ENCODE data around the gene BBC3.

Gene BBC3

DNA sequence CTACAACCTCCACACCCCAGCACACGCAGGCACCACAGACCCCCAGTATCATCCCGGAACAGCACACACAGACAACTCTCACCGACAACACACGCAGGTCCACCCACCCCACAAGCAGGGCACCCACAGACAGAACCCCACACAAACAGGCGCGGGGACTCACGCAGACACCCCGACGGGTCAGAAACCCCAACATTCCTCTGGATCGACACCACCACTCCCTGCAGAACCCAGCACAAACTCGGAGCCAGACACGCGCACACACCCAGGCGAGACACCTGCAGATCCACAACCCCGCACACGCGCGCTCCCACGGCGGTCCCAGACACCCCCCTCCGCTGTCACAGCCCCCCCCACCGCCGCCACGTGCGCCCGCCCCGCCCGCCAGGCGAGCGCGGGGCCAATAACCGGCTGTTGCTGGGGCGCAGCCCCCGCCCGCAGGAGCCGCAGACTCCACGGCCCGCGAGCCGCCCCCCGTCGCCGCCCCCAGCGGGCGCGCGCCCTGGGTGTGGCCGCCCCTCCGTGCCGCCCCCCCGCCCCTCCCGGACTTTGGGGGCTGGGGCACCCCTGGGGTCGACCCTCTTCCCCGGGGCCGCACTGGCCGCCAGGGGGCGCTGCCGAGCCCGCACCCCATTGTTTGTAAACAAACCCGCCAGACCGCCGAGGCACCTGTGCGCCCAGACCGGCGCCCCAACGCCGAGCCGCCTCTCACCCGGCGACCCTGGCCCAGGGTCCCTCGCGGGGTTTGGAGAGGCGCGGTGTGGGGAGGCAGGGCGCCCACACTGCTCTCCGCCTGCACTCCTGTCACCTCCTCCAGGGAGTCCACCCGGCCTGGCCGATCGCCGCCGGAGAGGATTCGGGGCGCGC is 712 bp downstream of the BBC3 start:
- peak in 1 of 2 experiments; percentile 43 for DNase-seq

DNA sequence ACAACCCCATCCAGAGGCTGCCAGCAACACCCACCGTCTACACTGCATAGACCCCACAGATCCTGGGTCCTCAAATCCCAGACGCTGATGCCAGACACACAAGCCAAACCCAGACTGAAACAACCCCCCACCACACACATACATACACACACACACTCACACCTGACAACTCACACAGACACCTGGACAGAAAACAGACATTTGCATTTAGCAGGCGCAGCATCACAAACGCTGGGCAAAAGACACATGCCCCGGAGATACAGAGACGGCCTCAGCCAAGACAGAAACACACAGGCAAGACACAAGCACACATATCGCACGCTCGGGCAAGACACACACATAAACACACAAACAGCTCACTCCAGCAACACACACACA is 1.3 kb downstream of the BBC3 start:
- DNase-seq, result no peak

DNA sequence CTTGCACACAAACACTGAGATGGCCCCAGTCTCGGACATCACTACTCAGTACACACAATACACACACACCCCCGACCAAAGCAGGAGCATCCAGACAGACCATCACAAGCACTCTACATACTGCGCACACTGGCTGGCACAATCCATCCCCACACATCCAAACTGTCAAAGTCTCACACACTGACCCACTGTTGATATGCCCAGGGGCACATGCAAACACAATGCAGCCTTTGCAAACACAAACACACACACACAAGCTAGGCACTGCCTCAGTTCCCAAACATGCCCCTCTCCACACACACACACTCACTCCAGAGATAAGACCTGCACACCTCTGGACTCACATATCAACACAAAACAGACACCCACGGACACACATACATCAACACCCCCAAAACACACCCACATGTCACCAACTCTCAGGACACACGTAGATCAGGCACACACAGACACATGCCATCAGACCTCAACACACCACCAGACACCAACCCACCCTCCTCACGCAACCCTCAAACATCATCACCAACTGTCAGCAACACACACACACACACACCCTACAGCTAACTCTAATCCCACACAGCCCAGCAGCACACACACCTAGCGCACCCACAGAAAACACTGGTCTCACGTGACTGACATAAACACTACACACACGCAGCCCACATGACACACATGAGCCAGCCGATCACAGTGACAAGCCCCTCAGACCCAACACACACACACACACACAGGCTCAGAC is 1.9 kb downstream of the BBC3 start:
- no peak for DNase-seq

DNA sequence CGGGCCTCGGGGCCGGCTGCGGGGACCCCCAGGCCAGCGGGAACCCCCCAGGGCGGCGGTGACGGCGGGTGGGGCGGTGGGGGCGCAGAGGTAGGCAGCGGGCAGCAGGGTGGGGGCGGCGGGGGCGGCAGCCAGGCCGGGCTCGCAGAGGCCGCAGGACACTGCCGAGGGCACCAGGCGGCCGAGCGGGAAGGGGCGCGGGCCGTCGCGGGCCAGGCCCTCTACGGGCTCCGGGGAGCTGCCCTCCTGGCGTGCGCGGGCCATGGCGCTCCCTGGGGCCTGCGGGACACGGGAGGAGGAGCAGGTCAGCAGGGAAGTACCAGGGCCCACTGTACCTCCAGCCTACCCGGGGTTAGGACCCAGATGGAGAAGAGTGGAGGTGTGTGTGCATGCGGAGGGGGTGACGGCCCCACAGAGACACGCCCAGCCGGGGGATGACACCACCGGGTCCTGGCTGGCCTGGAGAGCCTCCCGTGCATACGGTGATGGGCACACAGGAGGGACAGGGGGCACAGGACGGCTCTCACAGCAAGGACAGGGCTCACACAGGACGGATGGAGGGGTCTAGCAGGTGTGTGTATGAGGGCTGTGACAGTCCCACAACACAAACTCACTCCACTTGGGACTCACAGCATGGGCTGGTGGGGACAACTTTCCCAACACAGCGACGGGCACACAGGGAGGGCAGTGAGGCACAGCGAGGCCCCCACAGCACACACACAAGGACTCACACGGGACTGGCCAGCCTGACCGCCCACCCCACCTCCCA is 2.6 kb downstream of the BBC3 start:
- no peak for DNase-seq

DNA sequence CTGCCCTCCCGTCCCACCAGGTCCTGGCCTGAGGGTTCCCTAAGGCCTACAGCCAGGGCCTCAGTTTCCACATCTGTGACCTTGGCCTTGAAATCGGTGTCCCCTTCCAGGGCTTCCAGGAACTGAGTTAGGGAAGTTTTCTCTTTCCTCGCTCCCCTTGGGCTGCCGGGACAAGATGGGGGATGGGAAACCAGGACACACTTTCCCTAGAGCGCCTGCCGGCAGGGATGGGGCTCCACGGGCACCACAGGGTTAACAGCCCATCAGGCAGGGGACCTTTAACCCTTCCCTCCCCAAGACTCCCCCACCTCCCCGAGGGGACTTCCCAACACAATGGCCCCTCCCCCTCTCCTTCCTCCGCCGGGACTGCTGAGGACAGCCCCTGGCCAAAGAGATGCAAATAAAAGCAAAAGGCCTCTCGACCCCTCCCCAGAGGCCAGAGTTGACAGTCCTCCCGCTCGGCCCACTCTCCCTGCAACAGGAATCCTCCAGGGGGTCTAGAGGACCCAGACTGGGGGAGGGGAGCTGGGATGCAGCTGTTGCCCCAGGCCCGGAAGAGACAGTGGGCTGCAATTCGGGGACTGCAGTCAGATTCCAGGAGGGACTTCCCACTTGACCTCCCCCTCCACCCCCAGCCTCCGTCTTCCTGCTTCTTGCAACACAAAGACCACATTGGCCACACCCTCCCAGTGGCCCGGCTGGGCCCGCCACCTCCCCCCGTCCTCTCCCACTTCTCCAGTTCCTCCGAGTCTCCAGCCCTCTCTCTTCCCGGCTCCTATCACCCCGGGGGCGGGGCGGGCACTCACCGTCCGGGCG is 3.4 kb downstream of the BBC3 start:
- peak in 1 of 2 experiments; percentile 37 for DNase-seq

DNA sequence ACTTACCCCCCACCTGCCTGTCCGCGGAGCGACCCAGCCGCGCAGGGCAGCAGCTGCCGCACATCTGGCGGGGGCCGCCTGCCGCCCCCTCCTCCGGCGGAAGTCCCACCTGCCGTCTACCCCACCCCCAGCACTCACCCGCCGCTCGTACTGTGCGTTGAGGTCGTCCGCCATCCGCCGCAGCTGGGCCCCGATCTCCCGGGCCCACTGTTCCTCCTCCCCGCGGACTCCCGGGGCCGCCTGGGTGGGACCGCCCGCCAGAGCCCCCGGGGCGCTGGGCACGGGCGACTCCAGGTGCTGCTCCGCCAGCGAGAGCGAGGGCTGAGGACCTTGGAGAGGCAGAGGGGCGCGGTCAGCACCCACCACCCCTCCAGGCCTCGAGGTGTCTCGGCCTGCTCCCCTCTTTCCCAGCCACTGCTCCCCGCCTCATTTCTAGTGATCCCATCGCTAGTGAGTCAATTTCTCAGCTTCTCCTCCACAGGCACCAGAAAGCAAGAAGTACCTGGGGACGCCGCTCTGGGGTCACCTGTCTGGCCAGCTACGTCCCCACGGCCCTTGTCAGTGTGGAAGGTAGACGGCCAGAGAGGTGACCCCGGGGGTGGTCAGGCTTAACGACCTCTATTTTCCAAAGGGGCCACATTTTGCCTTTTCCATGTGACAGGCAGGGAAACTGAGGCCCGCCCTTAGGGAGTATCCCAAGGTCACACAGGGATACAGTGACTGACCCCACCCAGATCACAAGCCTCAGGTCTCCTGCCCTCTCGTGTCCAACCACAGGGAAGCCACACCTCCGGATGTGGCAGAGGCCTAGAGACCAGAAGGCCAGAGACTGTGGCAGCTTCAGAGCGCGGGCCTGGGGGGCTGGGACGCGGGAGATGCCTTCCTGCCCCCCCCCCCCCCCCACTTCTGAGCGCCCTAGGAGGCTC is 4.3 kb downstream of the BBC3 start:
- no peak for DNase-seq

DNA sequence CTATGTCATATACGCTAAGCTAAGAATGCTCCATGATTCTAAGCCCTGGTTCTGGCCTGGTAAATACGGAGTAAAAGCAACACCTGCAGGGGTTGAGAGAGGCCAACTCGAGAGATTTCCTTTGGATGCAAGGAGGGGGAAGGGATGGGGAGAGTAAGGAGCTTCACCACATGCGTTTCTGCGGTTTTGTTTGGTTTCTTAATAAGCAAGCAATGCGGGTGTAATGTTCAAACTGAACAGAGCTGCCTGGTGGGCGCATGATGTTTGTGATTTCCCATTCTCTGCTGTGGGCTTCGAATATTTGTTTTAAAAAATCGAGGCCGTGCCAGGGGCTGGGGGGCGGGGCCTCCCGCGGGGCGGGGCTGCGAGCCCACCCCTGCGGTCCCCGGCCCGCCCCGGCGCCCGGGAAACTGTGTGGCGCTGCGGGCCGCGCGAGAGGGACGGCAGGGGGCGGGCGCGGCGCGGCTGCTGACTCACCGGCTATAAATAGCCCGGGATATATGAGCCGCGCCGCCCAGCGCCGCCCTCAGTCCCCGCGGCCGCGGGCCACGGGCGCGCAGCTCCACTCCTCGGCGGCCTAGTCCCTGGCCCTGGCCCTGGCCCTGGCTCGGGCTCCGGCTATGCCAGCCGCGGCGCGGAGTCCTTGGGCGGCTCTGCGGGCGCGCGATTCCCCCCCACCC is 5.1 kb downstream of the BBC3 start:
- DNase-seq, result peak; percentile 74 to 96

DNA sequence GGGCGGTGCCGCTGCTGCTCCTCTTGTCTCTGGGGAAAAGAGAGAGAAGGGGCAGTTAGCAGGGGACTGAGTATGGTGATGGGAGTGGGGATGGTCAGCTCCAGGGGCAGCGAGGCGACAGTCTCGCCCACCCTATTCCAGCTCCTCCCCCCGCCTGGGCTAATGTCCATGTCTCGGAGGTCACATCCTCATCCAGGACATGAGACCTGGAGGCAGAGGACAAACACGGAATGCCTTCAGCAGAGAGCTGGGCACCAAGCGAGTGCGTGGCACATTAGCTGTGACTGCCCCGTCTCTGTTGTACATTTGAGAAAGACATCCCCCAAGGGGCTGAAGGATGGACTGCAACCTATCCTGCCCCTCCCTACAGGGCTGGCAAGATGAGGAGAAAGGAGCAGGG is 9.1 kb downstream of the BBC3 start:
- no peak for DNase-seq

DNA sequence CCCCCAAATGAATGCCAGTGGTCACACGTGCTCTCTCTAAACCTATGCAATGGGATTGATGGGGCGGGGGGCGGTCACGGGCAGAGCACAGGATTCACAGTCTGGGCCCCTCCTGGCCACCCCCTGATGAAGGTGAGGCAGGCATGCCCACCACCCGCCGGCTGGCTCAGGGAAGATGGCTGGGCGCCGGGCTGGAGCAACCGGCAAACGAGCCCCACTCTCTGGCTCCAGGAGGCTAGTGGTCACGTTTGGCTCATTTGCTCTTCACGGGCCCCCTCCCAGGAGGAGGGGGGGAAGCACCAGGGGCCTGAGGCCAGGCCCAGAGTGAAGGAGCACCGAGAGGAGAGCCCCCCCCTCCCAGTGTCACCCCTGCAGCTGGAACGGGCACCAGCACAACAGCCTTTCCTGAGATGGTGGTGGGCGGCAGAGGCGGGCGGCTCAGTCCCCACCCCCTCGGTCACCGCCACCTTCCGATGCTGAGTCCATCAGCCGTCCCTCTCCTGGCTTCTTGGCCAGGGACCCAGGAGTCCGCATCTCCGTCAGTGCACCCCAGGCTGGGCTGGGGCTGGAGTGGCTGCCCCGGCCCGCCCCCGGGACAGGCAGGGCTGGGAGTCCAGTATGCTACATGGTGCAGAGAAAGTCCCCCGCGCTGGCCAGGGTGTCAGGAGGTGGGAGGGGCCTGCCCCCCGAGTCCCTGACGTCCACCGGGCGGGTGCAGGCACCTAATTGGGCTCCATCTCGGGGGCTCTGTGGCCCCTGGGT is 9.7 kb downstream of the BBC3 start:
- no peak for DNase-seq

DNA sequence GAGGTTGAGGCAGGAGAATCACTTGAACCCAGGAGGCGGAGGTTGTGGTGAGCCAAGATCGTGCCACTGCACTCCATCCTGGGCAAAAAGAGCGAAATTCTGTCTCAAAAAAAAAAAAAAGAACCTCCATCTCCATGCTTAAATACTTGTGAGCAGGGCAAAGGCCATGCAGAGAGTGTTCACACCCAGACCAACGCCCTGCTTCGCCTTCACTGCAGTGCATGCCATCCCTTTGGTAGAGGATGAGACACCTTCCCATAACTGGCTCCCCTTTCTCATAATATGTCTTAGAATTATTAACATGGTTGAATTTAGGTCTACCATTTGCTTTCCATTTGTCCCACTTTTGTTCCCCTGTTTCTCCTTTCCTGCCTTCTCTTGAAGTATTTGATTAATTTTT is 15.4 kb downstream of the BBC3 start:
- no peak for DNase-seq

DNA sequence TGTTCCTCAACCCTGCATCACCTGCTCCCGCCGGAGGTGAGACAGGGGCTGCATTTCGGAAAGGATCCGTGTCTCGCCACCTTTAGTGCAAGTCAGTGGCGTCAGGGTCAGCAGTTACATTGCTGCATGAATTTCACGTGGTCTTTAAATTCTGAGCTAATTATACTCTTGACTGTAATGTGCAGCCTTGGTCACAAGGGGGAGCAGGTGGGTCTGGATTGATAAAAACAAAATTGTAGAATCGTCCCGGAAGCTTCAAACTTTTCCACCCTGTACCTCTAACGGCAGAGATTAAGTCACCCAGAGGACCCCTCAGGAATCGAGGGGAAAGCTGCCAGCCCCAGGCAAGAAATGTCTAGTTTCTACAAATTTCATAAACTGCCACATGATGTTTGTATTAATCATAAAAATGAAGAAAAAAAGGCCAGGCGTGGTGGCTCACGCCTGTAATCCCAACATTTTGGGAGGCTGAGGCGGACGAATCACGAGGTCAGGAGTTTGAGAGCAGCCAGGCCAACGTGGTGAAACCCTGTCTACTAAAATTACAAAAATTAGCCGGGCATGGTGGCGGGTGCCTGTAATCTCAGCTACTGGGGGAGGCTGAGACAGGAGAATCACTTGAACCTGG is 20.2 kb downstream of the BBC3 start:
- peak; percentile 69 to 80 for DNase-seq

DNA sequence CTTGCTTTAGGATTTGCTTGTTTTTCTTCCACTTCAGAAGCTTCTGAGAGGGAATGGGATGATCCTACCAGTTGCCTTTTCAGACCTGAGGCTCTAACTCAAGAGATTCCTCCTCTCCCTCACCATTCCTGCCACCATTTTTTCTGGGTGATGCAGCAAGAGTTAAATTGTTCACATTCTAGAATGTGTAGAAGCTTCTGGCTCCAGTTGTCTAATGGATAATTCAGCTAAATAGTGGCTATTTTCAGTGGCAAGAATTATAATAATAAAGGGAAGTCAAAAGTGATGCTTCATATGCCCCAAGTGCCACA is 20.9 kb downstream of the BBC3 start:
- DNase-seq, result no peak

DNA sequence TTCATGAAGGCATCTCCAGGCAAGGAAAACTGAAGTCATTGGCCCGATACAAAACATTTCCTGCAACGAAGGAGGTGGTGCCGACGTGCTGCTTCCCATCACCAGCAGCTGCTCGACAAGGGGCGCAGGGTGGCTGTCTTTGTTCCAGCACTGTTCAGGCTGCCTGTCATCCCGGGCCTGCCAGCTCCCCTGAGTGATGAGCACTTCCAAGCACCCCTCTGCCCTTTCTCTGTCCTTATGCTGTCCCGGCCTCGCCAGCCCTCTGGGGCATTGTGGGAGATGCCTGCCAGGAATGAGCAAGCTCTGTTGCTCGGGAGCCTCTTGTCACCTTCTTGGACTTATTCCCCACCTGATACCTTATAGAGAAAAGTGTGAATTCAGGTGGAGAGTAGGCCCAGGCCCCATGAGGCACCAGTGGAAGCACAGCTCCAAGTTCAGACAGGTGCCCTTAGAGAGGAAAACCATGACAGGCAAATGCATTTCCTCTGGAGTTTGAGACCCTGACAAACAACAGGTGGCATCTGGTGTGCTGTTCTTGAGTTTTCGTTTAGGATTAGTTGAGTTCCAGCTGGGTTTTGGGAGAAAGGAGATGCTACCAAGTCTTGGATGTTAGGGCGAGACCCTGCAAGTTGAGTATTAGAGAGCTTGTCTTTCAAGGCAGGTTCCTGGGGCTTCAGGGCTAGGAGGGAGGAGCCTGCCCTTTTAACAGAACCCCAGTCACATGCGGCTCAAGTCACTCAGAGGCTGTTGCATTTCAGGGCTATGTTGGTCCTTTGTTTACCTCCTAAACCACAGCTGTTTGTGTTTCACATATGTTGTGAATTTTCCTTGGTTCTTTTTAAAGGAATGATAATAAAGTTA is 21.4 kb downstream of the BBC3 start:
- no peak for DNase-seq

DNA sequence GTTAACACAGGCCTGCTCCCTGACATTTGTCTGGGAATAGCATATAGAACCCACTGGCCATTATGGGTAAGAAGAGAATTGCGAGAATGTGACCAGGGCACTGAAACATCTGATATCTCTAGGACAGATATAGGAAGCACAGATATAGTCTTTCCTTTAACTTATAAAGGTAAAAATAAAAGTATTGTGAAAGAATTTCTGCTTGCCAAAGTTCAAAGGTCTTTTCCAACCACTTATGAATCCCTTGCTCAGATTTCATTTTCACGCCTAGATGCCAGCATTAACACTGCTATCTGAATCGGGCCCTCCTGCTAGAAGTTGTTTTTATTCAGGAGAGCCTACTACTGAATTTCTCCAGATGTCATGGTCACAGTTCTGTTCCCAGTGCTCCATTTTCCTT is 27.7 kb downstream of the BBC3 start:
- DNase-seq, result no peak

DNA sequence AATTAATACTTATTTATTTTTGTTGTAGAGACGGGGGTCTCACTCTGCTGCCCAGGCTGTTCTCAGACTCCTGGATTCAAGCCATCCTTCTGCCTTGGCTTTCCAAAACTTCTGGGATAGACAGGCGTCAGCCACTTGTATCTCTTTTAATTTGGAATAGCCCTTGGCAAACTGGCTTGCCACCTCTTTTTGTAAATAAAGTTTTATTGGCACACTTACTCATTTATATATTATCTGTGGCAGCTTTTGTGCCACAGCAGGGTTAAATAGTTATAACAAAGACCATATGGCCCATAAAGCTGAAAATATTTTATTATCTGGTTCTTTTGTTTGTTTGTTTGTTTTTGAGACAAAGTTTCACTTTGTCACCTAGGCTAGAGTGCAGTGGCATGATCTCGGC is 30.5 kb downstream of the BBC3 start:
- DNase-seq, result no peak

DNA sequence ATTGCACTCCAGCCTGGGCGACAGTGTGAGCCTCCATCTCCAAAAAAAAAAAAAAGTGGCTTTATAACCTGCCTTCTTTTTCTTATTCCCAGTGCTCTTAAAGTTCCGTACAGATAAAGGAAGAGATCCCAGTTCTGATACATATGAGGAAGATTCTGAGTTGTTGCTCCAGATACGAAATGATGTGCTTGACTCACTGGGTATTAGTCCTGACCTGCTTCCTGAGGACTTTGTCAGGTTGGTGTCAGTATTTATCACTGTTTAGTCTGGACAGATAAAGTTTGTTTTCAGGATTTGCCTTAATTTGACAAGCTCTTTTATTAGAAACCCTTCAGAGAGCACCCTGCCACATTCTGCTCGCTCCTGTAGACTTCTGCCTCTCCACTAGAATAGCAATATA is 33.9 kb downstream of the BBC3 start:
- no peak for DNase-seq

DNA sequence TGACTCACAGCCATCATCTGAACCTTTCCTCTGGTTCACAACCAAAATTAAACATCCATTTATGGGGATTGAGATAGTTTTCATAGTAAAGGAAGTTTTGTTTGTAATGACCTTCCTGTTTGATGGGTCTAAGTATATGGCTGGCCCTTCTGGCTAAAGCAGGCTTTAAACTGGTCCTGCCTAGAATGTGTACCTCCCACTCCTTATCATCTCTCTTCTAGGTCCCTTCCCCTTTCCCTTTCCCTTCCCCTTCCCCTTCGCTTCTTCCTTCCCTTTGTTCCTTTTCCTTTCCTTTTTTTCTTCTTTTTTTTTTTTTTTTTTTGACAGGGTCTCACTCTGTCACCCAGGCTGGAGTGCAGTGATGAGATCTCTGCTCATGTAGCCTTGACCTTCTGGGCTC is 35.6 kb downstream of the BBC3 start:
- DNase-seq, result no peak

DNA sequence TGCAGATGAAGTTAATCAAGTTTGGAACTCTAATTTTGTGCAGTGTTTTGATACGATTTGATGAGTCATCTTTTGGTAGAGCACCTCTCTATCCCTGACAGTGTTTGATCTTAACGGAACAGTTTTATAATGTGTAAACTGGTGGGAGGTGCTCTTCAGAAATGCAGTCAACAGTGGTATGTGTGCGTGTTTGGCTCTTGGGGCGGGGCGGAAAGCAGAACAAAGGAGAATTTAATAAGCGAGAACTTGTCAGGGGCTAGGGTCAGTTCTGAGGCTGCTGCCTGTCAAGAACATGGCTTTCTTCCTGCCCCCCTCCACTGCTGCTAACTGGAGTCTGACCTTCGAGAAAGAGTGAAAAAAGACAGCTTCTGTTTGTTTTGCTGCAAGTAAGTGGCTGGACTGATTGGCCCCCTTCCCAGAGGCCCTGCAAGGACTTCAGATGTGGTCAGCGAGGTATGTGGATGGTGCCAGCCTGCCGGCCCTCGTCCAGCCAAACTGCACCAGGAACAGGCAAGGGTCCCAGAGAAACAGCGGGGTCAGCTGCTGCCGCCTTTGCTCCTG is 40.8 kb downstream of the BBC3 start:
- no peak for DNase-seq

All from NCI-H446 (cell line).